Panc1 (cell line): ENCODE measurements around the gene DDIT3.

Experiments
- CTCF ChIP-seq: fragments of 450-650 bp; IDR thresholded peaks from 2 replicates; pipeline ENCODE4 v1.5.1; 2017; ENCODE audit warnings: mild to moderate bottlenecking
- POLR2AphosphoS5 ChIP-seq: IDR thresholded peaks from 2 replicates; pipeline ENCODE4 v1.6.1; 2012; ENCODE audit warnings: mild to moderate bottlenecking, low read depth, low read length, moderate library complexity
- REST ChIP-seq, 2 experiments: IDR thresholded peaks; 2 replicates each; pipeline ENCODE4 v1.6.1; 2011 to 2012; ENCODE audit warnings: low read depth in 2 of 2, control low read depth in 1 of 2, low read length in 1 of 2, mild to moderate bottlenecking in 1 of 2, moderate library complexity in 1 of 2; ENCODE audit not compliant: insufficient read depth in 1 of 2
- SIN3A ChIP-seq: IDR thresholded peaks from 2 replicates; pipeline ENCODE4 v1.6.1; 2012; ENCODE audit warnings: low read depth, mild to moderate bottlenecking, low read length, moderate library complexity, borderline replicate concordance; ENCODE audit not compliant: insufficient read depth

- TF ChIP-seq CTCF: no peak
- TF ChIP-seq POLR2AphosphoS5: no peak
- TF ChIP-seq REST (IDR thresholded peaks at IDR 0.05; ENCODE audit: insufficient read depth in 1 of 2, low read depth in 2 of 2, low read length in 1 of 2): no peak
- TF ChIP-seq SIN3A: no peak
Observed at GRCh38 chr12:57474862-57475261, 45.5 kb downstream of the DDIT3 start.
